Jurkat, Clone E6-1 (cell line): ENCODE measurements around the gene SSR4.
"Not testable (repeated sequence)": the region's sequence is repeated elsewhere in the genome, so short reads cannot be mapped to it uniquely, and the experiment has no call there.

Source experiments
- DNase-seq: peaks from one replicate; pipeline ENCODE4 v3.0.0-alpha.2; 2011; ENCODE audit warnings: low read depth, low spot score
- H3K4me3 ChIP-seq: 2 replicates; pipeline ENCODE4 v1.5.1; 2011; ENCODE audit warnings: mild to moderate bottlenecking, low read length, control low read depth, moderate library complexity

Gene SSR4

DNA sequence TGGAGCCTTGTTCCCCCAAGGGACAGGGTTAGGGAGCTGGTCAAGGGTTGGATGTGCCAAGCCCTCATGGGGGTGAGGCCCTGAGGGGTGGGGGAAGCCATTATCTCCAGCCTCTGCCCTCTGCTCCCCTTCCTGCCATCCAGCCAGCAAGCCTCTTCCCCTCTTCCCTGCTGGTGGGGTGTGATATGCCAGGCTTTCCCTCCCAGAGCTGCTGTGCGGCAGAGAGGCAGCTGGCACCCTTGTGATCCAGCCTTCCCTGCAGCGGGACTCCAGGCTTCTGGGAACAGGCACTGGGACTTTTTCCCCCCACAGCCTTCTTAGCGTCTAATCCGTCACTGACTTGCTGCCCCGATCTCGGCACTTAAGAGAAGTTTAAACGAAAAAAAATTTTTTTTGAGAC, 6.3 kb downstream of the SSR4 start:
- DNase-seq: no peak

DNA sequence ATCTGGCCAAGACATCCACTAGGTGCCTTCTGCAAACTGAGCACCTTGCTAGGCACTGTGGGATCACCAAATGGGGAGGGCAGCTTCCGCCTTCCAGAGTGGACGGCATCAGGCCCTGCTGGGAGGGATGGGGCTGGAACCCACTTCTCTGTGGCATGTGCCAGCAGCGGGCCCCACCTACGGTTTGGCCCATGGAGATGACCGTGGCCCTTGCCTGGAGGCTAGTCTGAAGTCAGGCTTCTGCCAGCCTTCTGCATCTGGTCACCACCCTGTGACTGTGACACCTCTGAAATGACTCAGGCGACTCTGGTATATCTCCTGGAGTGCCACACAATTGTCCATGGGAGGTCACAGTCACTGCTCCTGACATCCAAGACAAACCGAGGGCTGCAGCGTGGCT, 7.2 kb downstream of the SSR4 start:
- DNase-seq: no peak
- no peak overlapping the region for H3K4me3 ChIP-seq

More for the DNA sequence above, 6.3 kb downstream of the SSR4 start:
- H3K4me3 ChIP-seq: no peak overlapping the region

DNA sequence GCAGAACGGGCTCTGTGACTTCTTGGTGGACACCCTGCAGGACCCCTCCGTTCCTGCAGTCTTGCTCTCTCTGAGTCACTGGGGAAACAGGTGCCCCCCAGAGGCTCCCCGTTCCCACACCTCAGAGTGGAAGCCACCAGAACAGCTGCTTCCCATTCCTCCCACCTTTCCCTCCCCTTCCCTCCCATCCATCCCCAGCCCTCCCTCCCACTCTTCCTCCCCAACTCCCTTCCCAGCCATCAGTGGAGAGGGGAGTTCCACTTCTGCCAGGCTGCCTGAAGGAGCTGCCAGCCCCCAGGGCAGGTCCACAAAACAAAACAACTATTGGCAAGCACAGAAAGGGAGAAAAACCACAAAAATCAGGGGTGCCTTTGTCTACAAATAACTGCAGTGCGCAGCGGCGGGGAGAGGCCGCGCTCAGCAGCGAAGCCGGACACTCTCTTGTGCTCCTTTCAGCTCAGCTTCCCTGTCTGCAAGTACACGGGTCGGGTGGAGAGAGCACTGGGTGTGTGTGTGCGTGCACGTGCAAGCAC, 8.1 kb downstream of the SSR4 start:
- no peak for DNase-seq
- H3K4me3 ChIP-seq: no peak overlapping the region

DNA sequence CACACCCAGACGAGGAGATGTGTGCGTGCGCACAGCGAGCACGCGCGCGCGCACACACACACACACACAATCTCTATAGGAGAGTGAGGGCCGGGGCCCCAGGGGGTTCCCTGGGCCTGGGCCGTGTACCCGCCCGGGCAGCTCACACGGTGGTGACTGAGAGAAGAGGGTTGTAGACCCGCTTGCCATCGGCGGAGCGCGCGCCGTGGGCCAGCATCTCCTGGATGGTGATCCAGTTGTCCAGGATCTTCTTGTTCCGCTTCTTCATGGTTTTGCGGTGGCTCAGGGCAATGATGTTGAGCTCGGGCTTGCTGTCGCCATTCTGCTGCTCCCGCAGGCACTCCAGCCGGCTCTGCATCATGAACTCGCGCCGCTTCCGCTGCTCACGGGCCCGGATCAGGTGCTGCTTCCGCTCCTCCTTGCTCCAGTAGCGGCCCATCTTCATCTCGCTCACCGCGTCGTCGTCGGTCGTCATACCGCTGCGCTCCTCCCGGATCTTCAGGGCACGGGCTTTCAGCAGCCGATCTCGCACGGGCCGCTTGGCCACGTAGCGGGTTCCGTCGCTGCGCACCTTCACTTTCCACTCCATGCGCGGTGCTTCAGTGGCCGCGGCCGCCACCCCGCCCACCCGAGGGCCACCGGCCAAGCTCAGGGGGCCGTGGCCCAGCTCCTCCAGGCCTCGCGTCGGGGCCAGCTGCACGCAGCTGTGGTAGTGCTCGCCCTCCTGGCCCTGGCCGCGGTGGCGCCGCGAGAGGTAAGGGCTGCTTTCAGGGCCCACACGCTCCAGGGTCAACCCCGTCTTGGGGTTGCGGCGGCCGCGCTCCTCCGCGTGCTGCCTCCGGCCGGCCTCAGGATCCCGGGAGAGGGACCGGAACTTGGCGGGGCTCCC, 9.0 kb downstream of the SSR4 start:
- DNase-seq: no peak

DNA sequence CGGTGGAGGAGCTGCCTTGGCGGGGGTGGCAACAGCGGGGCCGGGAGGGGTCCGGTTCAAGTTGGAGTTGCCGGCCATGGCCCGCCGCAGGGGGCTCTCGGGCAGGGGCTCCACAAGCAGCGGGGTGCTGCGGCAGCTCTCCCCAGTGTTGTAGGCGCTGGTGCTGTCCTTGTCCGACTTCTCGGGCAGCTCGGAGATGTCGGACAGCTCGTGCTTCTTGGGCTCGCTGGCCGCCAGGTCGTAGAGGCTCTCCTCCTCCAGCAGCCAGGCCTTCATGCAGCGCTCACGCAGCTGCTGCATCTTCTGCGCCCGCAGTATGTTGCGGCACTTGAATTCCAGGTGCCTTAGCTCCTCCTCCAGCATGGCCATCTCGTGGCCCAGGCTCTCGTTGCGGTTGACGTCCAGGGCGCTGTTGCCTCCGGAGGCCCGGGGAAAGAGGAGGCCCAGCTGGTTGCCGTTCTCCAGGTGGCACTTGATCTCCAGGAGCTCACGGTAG, 9.7 kb downstream of the SSR4 start:
- no peak overlapping the region for H3K4me3 ChIP-seq
- DNase-seq: no peak

More for the DNA sequence above, 9.0 kb downstream of the SSR4 start:
- no peak overlapping the region for H3K4me3 ChIP-seq

DNA sequence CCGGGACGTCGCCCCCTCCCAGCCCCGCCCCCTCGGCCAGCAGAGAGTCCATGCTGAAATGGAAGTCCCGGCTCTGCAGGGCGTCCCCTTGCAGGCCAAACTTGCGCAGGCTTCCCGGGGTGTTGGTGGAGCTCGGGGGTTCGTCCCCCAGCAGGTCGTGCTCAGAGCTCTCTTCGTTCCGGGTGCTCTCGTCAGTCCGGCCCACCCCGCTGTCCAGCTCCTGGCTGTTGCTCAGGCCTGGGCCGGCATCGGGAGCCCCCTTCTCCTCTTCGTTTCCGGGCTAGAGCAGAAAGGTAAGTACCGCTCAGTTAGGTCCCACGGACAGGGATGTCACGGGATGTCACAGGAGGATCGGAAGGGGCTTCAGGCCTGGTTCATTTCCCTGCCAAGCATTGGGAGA, 10.2 kb downstream of the SSR4 start:
- H3K4me3 ChIP-seq: no peak overlapping the region
- DNase-seq: no peak

DNA sequence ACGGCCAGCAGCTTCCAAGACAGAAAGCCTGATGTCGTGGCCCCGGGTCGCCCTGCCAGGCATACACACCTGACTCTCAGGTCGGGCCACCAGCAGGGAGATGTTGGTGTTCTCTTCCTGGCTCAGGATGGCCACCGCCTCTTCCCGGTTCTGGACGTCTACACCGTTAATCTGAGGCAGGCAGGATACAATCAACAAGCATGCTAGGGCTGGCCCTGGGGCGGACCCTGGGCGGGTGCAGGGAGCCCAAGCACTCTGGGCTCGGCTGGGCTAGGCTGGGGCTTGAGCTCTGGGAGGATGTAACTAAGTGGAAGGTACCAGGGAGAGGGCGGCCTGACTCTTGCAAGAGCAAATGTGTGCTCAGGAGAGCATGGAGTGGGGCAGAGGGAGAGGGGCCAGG, 11.0 kb downstream of the SSR4 start:
- H3K4me3 ChIP-seq: no peak overlapping the region
- DNase-seq: no peak

DNA sequence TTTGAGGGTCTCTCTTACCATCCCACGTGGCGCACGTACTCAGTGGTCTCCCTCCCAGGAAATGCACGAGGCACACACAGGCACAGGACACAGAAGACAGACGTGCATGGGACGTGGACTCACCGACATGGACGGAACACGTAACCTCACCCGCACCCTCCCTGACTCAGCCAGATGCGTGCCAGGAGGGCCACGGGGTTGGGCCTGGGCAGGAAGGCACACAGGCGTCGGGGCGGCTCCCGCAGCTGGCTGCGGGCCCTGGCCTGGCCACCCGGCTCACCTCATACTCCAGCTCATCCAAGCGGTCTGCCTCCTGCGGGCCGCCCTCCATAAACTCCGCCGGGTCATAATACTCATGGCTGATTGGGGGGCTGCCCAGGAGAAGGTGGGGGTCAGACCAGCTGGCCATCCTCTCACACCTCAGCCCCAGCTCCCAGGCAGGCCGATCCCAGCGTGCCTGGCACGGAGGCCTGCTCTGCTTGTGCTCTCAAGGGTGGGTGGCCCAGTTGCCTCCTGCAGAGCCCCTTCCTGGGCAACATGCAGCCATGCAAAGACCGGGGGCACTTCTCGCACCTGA, 12.6 kb downstream of the SSR4 start:
- no peak for DNase-seq
- no peak overlapping the region for H3K4me3 ChIP-seq

DNA sequence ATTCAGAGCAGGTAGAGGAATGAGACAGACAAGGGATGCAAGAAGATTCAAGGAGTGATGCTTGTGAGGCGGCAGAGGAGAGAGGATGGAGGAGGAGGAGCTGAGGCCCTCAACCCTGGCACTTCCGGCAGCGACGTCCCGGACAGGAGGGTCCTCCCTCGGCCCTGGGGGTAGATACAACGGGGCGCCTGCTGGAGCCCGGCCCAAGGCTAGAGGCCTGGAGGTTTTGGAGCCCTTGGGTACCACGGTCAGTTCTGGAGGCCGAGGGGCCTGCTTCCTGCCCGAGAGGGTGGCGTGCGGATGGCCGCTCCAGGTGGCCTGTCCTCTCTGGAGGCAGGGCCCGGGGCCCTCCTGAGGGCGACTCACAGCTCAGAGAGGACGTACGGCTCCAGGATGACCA, 13.5 kb downstream of the SSR4 start:
- DNase-seq: no peak
- H3K4me3 ChIP-seq: no peak overlapping the region

DNA sequence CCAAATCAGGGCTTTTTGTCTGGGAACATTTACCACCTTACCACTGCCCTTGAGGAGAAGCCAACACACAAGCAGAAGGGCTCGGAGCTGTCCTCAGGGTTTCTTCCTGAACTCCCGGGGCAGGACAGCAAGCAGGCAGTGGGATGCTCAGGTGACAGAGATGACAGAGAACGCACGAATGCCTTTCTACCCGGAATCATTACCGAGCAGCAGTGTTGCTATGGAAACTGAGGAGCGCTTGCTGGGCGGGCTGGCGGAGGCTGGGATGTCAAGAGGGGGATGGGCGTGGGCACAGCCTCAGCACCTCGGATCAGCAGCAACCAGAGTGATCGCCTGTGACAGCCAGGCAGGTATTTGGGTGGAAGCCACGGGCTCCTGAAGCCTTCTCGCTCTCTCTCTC, 17.8 kb downstream of the SSR4 start:
- no peak for DNase-seq
- H3K4me3 ChIP-seq: no peak overlapping the region

DNA sequence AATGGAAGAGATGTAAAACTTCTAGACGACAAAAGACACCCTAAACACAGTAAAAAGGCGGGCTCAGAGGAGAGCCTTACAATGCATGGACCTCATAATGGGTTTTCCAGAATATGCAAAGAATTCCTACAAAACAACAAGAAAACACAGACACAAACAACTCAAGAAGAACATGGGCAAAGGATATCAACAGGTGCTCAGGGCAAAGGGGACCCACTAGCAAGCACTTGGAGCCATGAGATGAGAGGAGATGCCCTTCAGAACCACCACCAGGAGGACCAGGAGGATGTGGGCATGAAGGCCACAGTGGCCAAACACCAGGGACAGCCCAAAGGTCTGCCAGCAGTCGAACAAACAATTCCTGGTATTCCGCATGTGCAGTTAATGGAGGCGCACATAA, 18.7 kb downstream of the SSR4 start:
- DNase-seq: no peak
- H3K4me3 ChIP-seq: no peak overlapping the region

DNA sequence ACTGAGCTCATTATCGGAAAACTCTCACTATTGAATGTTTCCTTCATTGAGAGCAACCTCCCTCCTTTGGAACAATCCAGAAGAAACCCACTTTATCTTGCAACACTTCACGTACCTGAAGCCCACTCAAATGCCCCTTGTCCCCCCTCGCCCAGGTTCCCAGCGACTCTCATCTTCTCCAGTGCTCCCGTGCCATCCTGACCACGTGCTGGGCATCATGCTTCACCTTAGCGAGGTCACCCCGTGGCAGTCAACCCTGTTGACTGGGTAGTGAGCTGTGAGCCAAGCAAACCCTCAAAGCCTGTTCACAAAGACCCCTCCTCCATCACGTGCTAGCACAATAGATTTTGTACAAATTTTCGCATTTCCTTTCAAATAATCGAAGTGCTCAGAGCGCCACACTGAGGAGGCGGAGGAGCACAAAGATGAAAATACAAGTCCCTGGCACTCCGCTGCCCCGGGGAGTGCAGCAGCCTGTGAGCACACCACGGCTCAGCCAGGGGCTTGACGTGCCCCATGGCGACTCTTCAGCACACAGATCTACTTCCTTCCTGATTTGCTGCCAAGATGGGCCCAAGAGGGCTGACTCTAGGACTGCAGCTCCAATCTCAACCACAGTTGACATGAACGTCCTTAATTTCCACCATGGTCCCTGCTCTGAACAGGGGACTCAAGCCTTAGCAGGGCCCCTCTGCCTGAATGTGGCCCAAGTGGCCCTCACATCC, 20.3 kb downstream of the SSR4 start:
- H3K4me3 ChIP-seq: no peak overlapping the region
- no peak for DNase-seq

DNA sequence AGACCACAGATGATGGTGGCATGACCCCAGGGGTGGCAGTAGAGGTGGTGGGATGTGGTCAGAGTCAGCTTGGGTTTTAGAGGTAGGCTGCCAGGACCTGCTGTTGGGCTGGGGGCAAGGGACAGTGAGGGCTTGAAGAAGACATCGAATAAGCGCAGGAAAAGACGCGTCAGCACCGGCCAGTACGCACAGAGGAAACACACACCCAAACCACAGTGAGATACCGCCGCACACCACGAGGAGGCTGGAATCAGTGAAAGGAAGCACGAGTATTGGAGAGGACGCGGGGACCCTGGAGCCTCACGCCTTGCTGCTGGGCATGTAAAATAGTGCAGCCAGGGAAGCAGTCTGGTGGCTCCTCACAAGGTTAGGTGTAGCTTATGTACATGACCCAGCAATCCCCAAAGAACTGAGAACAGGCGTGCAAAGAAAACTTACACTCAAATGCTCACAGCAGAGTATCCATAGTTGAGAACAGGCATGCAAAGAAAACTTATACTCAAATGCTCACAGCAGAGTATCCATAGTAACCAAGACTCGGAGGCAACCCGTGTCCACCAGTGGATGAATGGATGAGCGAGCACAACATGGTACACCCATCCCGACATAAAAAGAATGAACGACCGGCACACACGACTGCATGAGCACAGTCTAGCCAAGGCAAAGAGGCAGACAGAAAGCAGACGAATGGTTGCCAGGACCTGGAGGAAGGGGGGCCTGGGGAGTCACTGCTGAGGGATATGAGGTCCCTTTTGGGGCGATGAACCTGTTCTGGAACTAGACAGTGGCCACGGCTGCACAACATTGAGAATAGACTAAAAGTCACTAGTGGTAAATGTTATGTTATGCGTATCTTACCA, 22.6 kb downstream of the SSR4 start:
- no peak overlapping the region for H3K4me3 ChIP-seq
- DNase-seq: peak; percentile 23

DNA sequence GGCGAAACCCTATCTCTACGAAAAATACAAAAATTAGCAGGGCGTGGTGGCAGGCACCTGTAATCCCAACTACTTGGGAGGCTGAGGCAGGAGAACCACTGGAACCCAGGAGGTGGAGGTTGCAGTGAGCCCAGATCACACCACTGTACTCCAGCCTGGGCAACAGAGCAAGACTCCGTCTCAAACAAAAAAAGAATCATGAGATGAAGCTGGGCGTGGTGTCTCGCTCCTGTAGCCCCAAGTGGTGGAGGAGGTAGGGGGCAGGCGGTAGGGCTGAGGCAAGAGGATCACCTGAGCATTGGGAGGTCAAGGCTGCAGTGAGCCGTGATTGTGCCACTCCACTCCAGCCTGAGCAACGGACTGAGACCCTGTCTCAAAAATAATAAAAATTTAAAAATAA, 23.6 kb downstream of the SSR4 start:
- not testable (repeated sequence) for H3K4me3 ChIP-seq, DNase-seq

DNA sequence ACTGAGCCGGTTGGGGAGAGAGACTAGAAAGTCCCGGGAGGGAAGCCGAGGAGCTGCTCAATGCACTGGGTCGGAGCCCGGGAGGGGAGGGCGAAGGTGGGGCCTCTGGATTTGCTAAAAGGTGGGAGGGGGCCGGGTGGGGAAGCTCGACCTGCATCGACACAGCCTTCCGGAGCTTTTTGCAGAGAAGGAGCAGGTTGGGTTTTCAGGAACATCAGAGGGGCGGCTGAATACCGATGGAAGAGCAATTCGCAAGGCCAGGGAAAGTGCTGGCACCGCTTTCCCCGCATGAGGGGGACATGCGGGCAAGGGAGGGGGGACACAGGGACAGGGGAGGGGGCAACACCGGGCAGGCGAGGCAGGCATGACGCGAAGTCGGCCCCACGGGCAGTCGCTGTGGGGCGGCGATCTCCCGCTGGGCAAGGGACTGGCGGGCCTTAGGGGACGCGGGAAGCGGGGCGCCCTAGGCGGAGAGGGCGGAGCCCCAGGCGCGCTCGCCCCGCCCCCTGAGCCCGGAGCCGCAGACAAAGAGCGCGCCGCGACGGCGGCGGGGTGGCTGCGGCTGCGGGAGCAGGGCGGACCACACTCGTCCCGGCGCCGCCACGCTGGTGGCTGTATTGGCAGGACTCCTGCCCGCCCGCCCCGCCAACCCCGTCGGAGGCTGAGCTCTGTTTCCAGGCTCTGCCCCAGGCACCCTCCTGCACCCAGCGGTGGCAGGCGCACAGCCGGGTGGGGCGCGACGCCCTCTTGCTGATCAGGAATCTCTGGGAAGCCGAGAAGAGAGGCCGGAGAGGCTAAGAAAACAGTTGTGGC, 24.3 kb downstream of the SSR4 start:
- H3K4me3 ChIP-seq: peak overlapping the region; percentile 45
- no peak for DNase-seq

DNA sequence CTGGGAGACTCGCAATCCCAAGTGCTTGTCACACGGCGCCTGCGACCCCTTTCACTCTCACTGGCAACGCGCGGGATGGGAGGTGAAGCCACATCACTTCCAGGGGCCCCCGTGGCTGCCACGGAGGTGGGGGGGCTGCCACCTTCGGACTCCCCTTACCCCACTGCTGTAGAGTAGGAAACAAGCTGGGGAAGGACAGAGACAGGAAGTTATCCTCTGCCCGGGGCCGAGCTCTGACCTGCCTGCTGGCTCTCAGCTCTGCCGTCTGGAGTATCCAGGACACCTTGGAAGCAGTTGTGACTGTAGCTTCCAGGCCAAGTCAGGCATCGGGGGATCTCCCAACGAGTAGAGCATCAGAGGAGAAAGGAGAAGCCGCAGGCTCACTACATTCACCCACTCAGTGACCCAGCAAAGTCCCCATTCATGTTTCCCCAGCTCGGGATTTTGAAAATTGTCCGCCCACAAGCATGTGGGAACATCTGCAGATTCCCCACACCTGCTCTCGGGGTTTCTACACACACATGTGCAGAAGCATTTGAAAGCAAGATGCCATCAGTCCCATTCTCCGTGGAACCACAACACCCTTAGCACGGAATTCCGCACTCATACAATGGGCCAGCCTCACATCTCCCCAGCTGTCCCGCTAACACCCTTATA, 25.0 kb downstream of the SSR4 start:
- DNase-seq: no peak
- H3K4me3 ChIP-seq: peak overlapping the region; percentile 45

DNA sequence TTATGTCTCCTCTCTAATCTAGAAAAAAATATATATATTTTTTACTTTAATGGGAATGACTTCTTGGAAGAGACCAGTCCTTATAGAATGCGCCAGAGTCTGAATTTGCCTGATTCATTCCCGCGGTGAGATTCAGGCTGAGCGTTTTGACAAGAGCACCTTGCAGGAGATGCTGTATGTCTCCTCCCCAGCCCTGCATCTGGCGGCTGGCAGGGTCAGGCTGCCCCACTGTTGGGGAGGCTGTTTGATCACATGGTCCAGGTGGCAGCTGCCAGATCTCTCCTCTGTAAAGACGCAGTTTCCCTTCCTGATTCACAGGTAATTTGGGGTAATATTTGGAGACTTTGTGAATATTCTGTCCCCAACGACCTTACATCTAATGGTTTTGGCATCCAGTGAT, 26.1 kb downstream of the SSR4 start:
- no peak overlapping the region for H3K4me3 ChIP-seq
- no peak for DNase-seq

DNA sequence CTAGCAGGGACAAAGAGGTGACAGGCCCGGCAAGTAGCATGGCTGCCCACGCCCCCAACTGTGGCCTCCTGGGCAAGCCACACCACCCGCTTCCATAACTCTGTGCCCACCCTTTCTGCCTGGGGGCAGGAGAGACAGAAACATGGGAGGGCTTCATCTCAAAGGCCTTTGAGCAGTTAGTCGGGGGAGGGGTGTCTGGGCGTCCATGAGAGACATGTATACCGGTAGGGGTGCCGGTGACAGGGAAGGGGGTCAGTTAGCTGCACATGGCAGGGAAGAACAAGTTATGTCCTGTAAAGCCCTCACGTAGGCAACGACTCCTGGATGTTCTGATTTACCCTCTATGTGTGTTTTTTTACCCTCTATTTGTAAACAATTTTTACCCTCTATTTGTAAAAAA, 26.6 kb downstream of the SSR4 start:
- no peak overlapping the region for H3K4me3 ChIP-seq
- no peak for DNase-seq
